GM18505 (cell line): Measurements from ENCODE around the gene SLC35E2B.

Experiments
- ATAC-seq: cut with Tn5 transposase; IDR thresholded peaks from one replicate; pipeline ENCODE4 v1.9.1; 2021; ENCODE audit not compliant: unreplicated experiment
- POLR2A ChIP-seq: IDR thresholded peaks from 4 replicates; pipeline ENCODE4 v1.6.1; 2011; ENCODE audit warnings: borderline replicate concordance; ENCODE audit not compliant: insufficient read depth, insufficient read length; ENCODE audit errors: extremely low read depth

SLC35E2B gene

DNA sequence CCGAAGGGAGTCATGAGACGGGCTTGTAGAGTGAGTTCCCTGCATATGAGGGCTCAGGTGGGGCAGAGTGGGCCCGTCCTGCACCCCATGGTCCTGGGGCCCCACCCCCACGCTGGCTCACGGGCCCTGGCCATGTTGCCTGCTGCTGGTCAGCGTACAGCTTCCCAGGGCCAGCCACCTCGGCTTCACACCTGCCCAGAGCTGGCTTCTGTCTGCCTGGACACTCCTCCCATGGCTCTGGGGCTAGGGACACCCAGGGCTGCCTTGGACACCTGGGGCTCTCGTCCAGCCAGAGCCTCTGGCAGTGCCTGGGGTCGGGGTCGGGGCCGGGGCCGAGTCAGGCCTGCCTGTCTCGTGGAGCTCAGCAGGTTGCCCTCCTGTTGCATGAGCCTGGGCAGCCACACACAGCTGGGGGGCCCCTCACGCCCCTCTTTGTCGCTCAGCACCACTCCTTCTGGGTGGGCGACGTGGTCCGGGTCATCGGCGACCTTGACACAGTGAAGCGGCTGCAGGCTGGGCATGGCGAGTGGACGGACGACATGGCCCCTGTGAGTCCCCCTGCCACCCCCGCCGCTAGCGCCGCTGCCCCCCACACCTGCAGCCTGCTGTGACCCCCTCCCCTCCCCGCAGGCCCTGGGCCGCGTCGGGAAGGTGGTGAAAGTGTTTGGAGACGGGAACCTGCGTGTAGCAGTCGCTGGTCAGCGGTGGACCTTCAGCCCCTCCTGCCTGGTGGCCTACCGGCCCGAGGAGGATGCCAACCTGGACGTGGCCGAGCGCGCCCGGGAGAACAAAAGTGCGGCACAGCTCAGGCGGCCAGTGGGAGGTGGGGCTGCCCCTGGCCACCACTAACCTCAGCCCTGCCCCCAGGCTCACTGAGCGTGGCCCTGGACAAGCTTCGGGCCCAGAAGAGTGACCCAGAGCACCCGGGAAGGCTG is 66.1 kb downstream of the SLC35E2B start:
- no peak for ATAC-seq
- no peak for TF ChIP-seq POLR2A

DNA sequence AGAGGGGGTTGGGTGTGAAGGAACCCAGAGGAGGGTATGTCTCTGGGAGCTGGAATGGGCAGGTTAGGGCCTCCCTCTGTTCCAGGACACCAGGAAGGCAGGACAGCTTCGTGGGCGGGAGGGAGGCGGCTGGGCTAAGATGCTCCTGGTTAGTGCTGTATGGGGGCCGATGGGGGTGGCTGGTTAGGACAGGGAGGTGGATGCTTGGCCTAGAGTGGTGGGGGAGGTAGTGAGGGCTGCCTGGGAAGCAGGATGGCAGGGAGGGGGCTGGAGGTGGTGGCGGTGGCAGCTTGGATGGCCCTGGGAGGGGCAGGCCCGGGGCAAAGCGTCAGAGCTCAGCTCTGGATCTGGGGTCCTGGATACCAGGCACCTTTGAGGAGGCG is 66.8 kb downstream of the SLC35E2B start:
- TF ChIP-seq POLR2A: no peak

DNA sequence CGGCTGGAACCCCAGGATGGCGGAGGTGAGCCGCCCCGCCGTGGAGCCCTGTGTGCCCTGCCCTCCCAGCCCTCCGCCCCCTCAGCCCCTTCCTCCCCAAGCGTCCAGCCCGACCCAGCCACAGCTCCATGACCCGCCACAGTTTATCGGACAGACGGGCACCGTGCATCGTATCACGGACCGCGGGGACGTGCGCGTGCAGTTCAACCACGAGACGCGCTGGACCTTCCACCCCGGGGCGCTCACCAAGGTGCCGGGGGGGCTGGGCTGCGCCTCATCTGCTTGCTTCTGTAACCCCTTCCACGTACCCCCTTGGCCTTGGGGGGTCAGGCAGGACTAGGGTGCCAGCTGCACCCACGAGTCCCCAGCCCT is 67.2 kb downstream of the SLC35E2B start:
- TF ChIP-seq POLR2A: no peak
- no peak for ATAC-seq

More for the DNA sequence above, 66.8 kb downstream of the SLC35E2B start:
- ATAC-seq: no peak

DNA sequence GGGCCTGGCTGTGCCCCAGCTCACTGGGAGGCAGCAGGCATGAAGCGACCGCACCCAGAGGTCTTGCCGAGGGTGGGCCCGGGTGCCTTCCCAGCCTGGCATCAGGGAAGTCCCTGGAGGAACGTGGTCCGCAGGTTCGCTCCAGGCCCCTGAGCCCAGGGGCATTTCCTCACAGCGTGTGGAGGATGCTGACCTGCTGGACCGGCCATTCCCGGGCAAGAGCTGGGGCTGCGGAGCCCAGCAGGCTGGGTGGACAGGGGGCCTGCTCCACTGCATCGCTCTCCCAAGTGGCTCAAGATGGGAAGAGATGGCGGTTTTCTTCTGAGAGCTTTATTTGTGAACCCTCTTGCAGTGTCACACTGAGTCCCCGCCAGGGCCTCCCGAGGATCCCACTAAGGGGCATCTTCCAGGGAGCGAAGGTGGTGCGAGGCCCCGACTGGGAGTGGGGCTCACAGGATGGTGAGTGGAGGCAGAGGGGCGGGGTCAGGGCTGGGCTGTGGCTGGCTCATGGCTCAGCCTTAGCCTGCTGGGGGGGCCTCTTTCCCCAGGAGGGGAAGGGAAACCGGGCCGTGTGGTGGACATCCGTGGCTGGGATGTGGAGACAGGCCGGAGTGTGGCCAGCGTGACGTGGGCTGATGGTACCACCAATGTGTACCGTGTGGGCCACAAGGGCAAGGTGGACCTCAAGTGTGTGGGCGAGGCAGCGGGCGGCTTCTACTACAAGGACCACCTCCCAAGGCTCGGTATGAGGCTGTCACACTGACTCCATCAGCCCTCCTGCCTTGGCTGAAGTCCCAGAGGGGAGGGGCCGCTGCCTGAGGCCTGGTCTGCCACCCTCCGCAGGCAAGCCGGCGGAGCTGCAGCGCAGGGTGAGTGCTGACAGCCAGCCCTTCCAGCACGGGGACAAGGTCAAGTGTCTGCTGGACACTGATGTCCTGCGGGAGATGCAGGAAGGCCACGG is 67.9 kb downstream of the SLC35E2B start:
- TF ChIP-seq POLR2A: no peak
- no peak for ATAC-seq

DNA sequence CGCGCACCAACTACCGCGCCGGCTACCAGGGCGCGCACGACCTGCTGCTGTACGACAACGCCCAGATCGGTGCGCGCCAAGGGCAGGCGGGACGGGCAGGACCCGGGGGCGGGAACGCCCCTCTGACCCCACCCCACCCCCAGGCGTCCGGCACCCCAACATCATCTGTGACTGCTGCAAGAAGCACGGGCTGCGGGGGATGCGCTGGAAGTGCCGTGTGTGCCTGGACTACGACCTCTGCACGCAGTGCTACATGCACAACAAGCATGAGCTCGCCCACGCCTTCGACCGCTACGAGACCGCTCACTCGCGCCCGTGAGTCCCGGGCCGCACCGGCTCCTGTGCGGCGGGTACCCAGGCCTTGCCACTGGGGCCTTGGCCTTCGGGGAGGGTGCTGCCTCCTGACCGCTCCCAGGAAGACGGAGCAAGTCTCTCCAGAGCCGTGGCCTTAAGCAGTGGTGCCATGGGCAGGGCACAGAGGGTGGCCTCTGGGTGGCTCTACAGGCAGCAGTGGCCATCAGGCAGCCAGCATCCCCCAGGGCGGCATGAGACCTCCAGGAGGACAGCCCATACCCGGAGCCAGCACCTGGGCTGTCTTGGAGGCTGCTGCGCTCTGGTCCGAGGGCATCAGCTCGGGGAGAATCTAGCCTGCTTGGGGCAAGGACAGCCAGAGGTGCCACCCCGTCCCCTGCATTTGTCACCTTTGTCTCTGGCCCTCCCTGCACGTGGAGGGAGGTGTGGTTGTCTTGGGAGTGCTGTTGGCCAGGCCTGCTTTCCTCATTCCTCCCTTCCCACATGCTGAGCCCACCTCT is 68.8 kb downstream of the SLC35E2B start:
- no peak for ATAC-seq
- no peak for TF ChIP-seq POLR2A

DNA sequence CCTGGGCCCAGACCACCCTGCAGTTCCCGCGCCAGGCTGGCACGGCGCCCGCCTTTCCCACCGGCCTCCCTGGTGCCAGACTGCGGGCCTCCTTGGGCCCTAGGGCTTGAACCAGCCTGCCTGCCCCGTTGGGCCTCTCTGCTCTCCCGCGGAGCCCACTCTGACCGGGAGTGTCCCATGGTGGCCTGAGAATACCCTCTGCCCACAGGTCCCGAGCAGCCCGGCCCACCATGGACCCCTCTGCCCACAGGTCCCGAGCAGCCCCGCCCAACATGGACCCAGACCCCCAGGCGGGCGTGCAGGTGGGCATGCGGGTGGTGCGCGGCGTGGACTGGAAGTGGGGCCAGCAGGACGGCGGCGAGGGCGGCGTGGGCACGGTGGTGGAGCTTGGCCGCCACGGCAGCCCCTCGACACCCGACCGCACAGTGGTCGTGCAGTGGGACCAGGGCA is 69.4 kb downstream of the SLC35E2B start:
- TF ChIP-seq POLR2A: no peak
- ATAC-seq: no peak

DNA sequence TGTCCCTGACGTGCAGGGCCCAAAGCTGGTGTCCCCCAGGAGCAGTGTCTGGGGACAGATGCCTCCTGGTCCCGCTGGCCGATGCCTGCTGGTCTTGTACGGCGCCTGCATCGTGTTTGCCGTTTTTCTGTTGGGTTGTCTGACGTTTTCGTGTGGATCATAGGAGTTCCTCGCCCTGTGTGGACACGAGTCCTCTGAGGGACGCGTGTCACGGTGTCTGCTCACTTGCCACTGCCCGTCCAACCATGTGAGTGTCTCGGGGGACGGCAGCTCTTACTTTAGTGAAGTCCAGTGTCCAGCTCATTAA is 69.9 kb downstream of the SLC35E2B start:
- ATAC-seq: no peak
- no peak for TF ChIP-seq POLR2A

DNA sequence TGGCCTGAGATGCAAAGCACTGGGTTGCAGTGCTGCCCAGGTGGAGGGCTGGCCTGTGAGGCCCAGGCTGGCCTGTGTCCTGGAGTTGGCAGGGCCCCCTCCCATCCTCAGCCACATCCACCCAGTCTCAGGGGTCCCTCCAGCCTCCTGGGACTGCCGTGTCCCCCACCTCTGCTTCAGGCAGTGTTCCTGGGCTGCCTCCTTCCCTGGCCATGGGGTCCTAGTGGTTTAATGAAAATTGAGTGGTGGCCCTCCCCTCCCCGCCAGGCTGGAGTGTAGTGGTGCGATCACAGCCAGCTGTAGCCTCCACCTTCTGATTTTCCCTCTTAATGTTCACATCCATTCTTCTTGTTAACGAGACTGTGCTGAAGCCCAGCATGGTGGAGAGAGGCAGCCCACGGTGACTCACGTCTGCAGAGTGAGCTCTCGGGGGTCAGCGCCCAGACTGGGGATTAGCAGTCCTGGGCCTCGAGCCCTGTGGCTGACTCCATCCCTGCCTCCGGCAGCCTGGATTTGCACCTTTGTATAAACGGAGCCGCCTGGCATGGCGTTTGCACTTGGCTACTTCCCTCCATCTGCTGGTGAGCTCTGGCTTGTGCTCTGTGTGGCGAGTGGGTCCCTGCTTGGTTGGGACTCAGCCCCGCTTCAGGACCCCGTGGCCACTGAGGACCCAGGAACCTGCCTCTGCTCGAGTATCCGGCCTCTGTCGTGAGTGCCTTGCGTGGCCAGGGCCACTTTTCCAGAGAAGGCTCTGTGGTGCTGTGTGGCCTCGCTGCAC is 70.4 kb downstream of the SLC35E2B start:
- no peak for TF ChIP-seq POLR2A
- no peak for ATAC-seq

DNA sequence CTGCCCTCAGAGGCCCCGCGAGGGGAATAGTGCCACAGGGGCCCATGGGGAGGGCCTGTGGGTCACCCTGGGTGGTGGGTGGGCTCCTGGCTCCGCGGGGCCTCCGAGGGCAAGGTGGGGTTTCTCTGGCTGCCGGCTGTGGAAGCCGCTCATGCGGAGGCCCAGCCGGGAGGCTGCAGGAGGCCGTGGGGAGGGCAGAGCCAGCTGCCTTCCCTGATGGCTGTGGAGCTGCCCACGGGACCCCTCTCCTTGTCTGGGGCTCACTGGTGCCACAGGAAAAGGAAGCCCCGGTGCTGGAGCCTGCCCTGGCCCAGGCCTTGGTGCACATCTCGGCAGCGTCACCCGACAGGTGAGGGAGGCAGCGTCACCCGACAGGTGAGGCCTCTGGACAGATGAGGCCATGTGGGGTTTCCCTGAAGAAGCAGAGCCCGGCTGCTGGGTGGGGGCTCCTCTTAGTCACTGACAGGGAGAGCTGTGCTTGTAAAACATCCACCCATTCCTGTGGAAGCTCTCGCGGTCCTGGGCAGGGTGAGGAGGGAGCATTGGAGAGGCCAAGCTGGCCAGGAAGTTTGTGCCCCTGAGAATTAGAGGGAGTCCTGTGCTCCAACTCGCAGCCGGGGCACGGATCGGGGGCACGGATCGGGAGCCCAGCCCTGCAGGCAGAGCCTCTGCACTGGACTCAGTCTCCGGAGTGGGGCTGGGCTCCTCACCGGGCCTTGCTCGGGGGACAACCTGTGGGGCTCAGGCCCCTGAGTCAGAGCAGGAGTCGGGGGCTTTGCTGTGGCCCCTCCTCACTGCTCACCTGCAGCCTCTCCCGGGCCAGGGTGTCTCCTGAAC is 71.2 kb downstream of the SLC35E2B start:
- ATAC-seq: no peak
- no peak for TF ChIP-seq POLR2A

DNA sequence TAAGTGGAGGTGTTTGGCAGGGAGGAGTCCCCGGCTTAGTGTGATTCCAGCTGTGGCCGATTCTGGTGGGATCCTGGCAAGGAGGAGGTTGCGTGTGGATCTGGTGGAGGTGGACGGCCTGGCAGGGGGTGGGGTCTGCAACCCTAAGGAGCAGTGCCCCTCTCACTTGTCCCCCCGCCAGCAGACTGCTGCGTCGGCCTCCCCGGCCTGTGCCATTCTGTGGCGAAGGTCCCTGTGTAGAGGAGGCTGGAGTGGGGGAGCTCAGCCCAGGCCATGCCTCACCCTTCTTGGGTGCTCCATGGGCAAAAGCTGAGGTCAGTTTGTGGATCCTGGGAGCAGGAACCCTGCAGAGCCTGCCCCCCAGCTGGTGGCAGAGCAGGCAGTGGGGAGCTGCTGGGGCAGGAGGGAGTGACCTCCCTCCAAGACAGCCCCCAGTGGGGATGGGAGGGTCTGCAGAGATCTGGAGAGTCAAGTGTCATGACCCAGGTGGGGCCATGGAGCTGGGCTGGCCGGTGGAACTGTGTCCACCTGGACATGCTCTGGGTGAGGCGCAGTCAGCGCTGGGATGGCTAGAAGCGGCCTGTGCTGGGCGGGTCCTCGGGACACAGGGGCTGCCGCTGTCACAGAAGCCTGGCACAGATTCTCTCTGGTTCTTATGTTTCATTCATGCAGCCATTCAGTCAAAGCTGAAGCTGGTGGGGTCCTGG is 72.0 kb downstream of the SLC35E2B start:
- ATAC-seq: no peak
- no peak for TF ChIP-seq POLR2A

DNA sequence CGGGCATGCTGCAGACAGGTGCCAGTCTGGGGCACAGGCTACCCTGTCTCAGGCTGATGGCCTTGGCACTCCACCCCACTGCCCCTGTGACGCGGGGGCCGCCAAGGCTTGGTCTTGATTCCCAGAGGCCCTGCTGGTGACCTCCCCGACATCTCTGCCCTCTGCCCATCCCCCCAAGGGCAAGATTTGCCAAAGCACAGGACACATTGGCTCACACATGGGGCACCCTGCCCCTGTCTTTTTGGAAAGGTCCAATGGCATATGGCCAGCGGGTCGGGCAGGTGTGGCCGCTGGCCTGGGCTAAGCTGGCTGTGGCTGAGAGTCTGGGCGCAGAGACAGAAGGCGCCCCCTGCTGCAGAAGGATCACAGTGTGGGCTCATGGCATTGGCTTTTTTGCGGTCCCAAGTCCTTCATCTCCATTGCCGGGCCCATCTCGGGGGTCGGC is 72.7 kb downstream of the SLC35E2B start:
- no peak for ATAC-seq
- no peak for TF ChIP-seq POLR2A

DNA sequence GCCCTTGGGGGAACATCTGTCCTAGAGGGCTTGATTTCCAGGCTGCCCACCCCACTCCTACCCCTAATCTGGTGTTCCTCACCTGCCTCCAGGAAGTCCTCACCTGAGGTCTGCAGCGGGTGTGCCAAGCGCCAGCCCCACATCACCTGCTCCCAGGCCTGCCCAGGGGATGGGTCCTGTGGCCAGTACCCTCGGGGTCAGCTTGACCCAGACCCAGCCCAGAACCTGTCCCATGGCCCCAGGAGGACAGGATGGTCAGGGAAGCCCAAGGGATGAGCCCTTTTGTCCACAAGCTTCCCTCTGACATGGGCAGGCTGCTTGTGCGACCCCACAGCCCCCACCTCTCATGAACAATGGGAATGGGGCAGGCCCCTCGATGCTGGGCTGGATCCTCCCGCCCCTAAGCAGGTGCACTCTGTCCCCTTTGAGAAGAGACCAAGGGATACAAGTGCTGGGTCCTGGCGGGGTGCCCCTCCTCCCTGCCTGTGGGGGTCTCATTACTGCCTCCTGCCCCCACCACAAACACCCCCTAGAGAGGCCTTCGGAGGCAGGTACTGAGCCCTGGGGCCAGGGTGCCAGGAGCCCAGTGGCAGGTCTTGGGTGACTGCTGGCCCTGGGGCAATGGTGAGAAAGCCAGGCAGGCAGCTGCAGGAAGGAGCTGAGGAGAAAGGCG is 74.1 kb downstream of the SLC35E2B start:
- no peak for TF ChIP-seq POLR2A
- ATAC-seq: no peak
